ENCODE data around the gene GPATCH3.
A peak's percentile ranks its signal among the peaks of the same experiment; 100 is the strongest.
"Not testable (repeated sequence)": the region's sequence is repeated elsewhere in the genome, so short reads cannot be mapped to it uniquely, and the experiment has no call there.

The GPATCH3 gene

GRCh38 chr1:26888231-26888630 is 12.0 kb downstream of the GPATCH3 start:
- Histone ChIP-seq H3K4me2 (ENCODE audit: low read depth, low read length, poor library complexity, severe bottlenecking) (peak overlapping the region; percentile 95), H3K79me2 (ENCODE audit: insufficient read depth, low read length) (peaks cover 21% of the 10 kb centered on the region), H3K4me1 (ENCODE audit: insufficient read depth, low read length, poor library complexity, severe bottlenecking) (peaks cover 20% of the 10 kb centered on the region), H3F3A (ENCODE audit: low read depth) (no peaks in the 10 kb centered on the region), H3K9me3 (ENCODE audit: insufficient read depth, low read depth, low read length) (no peaks in the 10 kb centered on the region), H4K20me1 (ENCODE audit: insufficient read depth, low read length, poor library complexity, severe bottlenecking) (peaks cover 15% of the 10 kb centered on the region), H3K9ac (ENCODE audit: low read depth, low read length, poor library complexity, severe bottlenecking) (peak overlapping the region; percentile 35), H2AFZ (ENCODE audit: low read length) (no peak overlapping the region), H3K36me3 (ENCODE audit: insufficient read depth, low read length) (peaks cover 34% of the 10 kb centered on the region; the same call in 1 of the 2 replicates), H3K4me3 (ENCODE audit: low read length, poor library complexity, severe bottlenecking) (peak overlapping the region; percentile 86), H3K27me3 (ENCODE audit: insufficient read depth, low read length, poor library complexity, severe bottlenecking) (no peaks in the 10 kb centered on the region), H3K9me2 (replicated peaks; ENCODE audit: low read depth, low read length) (no peaks in the 10 kb centered on the region)
- TF ChIP-seq, protein P1, sequence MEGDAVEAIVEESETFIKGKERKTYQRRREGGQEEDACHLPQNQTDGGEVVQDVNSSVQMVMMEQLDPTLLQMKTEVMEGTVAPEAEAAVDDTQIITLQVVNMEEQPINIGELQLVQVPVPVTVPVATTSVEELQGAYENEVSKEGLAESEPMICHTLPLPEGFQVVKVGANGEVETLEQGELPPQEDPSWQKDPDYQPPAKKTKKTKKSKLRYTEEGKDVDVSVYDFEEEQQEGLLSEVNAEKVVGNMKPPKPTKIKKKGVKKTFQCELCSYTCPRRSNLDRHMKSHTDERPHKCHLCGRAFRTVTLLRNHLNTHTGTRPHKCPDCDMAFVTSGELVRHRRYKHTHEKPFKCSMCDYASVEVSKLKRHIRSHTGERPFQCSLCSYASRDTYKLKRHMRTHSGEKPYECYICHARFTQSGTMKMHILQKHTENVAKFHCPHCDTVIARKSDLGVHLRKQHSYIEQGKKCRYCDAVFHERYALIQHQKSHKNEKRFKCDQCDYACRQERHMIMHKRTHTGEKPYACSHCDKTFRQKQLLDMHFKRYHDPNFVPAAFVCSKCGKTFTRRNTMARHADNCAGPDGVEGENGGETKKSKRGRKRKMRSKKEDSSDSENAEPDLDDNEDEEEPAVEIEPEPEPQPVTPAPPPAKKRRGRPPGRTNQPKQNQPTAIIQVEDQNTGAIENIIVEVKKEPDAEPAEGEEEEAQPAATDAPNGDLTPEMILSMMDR (conservative IDR thresholded peaks at IDR 0.05; ENCODE audit: low read length), result no peak
- no peak for TF ChIP-seq EZH2phosphoT487 (IDR thresholded peaks at IDR 0.05; ENCODE audit: borderline replicate concordance)

- Histone ChIP-seq H3K9ac (ENCODE audit: low read depth, low read length, poor library complexity, severe bottlenecking) (no peak overlapping the region), H2AFZ (ENCODE audit: low read length) (no peak overlapping the region)
- TF ChIP-seq, protein P1 (conservative IDR thresholded peaks at IDR 0.05; ENCODE audit: low read length), result peak; percentile 68
- TF ChIP-seq EZH2phosphoT487 (IDR thresholded peaks at IDR 0.05; ENCODE audit: borderline replicate concordance), result no peak
Observed at GRCh38 chr1:26887125-26887524, 13.1 kb downstream of the GPATCH3 start.

DNA sequence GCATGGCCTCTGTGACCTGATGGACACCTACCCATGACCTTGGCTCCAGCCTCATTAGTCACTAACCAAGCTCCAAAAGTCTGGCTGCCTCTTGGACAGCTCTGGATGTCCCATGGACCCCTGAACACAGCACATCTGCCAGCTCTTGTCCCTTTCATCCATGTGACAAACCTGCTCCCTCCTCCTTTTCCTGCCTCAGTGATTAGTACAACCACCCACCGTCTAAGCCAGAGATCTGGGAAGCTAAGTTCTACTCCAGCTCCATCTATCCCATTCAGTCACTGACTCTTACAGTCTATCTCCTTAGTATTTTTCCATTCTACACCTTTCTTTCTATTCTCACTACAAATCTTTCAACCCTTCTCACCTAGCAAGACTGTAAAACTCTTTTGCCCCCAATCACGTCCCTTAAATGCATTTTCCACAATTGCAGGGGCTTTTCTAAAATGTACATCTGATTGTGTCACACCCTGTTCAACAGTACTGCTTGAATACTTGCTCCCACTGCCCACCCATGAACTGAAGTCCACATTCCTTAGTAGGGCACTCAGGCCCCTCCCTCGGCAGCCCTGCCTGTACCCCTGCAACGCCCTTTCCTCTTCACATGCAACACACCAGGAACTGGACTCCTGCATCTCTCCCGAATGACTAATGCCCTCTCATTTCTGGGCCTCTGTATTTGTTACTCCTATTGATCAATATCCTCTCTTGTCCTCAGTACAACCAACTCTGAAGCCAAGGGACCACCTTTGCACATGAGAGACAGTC is 17.4 kb downstream of the GPATCH3 start:
- no peak overlapping the region for H3K4me2 ChIP-seq (ENCODE audit: low read depth, low read length, poor library complexity, severe bottlenecking)
- H3K79me2 ChIP-seq (ENCODE audit: insufficient read depth, low read length), result no peaks in the 10 kb centered on the region
- no peaks in the 10 kb centered on the region for H3F3A ChIP-seq (ENCODE audit: low read depth)
- no peaks in the 10 kb centered on the region for H3K9me3 ChIP-seq (ENCODE audit: insufficient read depth, low read depth, low read length)
- H4K20me1 ChIP-seq (ENCODE audit: insufficient read depth, low read length, poor library complexity, severe bottlenecking), result no peaks in the 10 kb centered on the region
- TF ChIP-seq EZH2phosphoT487 (IDR thresholded peaks at IDR 0.05; ENCODE audit: borderline replicate concordance), result no peak
- H3K9me2 ChIP-seq (replicated peaks; ENCODE audit: low read depth, low read length), result no peaks in the 10 kb centered on the region
- H2AFZ ChIP-seq (ENCODE audit: low read length), result no peak overlapping the region
- H3K27me3 ChIP-seq (ENCODE audit: insufficient read depth, low read length, poor library complexity, severe bottlenecking), result no peaks in the 10 kb centered on the region
- H3K4me3 ChIP-seq (ENCODE audit: low read length, poor library complexity, severe bottlenecking), result no peak overlapping the region
- no peaks in the 10 kb centered on the region for H3K4me1 ChIP-seq (ENCODE audit: insufficient read depth, low read length, poor library complexity, severe bottlenecking)
- no peak overlapping the region for H3K9ac ChIP-seq (ENCODE audit: low read depth, low read length, poor library complexity, severe bottlenecking)
- H3K36me3 ChIP-seq (ENCODE audit: insufficient read depth, low read length), result peaks cover 63% of the 10 kb centered on the region; the same call in 1 of the 2 replicates

More at GRCh38 chr1:26887125-26887524, 13.1 kb downstream of the GPATCH3 start:
- Histone ChIP-seq H3K36me3 (ENCODE audit: insufficient read depth, low read length) (peaks cover 39% of the 10 kb centered on the region; the same call in 1 of the 2 replicates), H4K20me1 (ENCODE audit: insufficient read depth, low read length, poor library complexity, severe bottlenecking) (peaks cover 15% of the 10 kb centered on the region), H3K4me3 (ENCODE audit: low read length, poor library complexity, severe bottlenecking) (no peak overlapping the region), H3K79me2 (ENCODE audit: insufficient read depth, low read length) (peaks cover 21% of the 10 kb centered on the region), H3F3A (ENCODE audit: low read depth) (no peaks in the 10 kb centered on the region), H3K9me3 (ENCODE audit: insufficient read depth, low read depth, low read length) (no peaks in the 10 kb centered on the region), H3K4me2 (ENCODE audit: low read depth, low read length, poor library complexity, severe bottlenecking) (no peak overlapping the region), H3K4me1 (ENCODE audit: insufficient read depth, low read length, poor library complexity, severe bottlenecking) (peaks cover 20% of the 10 kb centered on the region), H3K27me3 (ENCODE audit: insufficient read depth, low read length, poor library complexity, severe bottlenecking) (no peaks in the 10 kb centered on the region), H3K9me2 (replicated peaks; ENCODE audit: low read depth, low read length) (no peaks in the 10 kb centered on the region)

DNA sequence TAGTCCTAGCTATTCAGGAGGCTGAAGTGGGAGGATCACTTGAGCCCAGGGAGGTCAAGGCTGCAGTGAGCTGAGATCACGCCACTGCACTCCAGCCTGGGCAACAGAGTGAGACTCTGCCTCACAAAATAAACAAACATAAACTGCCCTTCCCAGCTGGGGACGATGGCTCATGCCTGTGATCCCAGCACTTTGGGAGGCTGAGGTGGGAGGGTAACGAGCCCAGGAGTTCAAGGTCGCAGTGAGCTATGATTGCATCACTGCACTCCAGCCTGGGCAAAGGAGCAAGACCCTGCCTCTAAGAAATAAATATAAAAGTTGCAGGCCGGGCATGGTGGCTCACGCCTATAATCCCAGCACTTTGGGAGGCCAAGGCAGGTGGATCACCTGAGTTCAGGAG is 18.7 kb downstream of the GPATCH3 start:
- H3K4me1 ChIP-seq (ENCODE audit: insufficient read depth, low read length, poor library complexity, severe bottlenecking); H3K4me2 ChIP-seq (ENCODE audit: low read depth, low read length, poor library complexity, severe bottlenecking); H2AFZ ChIP-seq (ENCODE audit: low read length); H3K4me3 ChIP-seq (ENCODE audit: low read length, poor library complexity, severe bottlenecking); H3F3A ChIP-seq (ENCODE audit: low read depth); H3K9ac ChIP-seq (ENCODE audit: low read depth, low read length, poor library complexity, severe bottlenecking); H3K9me3 ChIP-seq (ENCODE audit: insufficient read depth, low read depth, low read length); H3K9me2 ChIP-seq (replicated peaks; ENCODE audit: low read depth, low read length); H3K79me2 ChIP-seq (ENCODE audit: insufficient read depth, low read length); H3K27me3 ChIP-seq (ENCODE audit: insufficient read depth, low read length, poor library complexity, severe bottlenecking); H4K20me1 ChIP-seq (ENCODE audit: insufficient read depth, low read length, poor library complexity, severe bottlenecking): not testable (repeated sequence)
- H3K36me3 ChIP-seq (ENCODE audit: insufficient read depth, low read length), result peaks cover 67% of the 10 kb centered on the region; the same call in 1 of the 2 replicates
